Endothelial cell of umbilical vein (primary cell): Measurements from ENCODE around the gene CD300LB. TPM values are rescaled to one million over a fixed set of nuclear protein-coding genes. Genes with fewer than 3 reads are reported as not detected.
"Not testable (repeated sequence)": the region's sequence is repeated elsewhere in the genome, so short reads cannot be mapped to it uniquely, and the experiment has no call there.

Experiments
- BruUV-seq: library from RNA; stranded (reverse); fragments of 400-500 nt; replicated peaks from 2 replicates; lab custom pipeline; 2021; lab: Mats Ljungman, UMichigan
- CTCF ChIA-PET: fragments of 300-600, 350-600 bp; sonication (Branson Sonifier 250); formaldehyde crosslinking; loops from one replicate; lab custom pipeline; 2021; ENCODE audit warnings: antibody characterized with exemption, inconsistent platforms; lab: Charles Lee
- POLR2A ChIA-PET: fragments of 300-600, 350-600 bp; sonication (Branson Sonifier 250); formaldehyde crosslinking; loops from one replicate; lab custom pipeline; 2021; ENCODE audit warnings: antibody characterized with exemption, inconsistent platforms; lab: Charles Lee
- DNase-seq: peaks from one replicate; pipeline ENCODE4 v3.0.0-alpha.2; 2011; ENCODE audit warnings: low read depth, low spot score
- FAIRE-seq: peaks from 2 replicates; lab custom pipeline; 2011; peaks lifted over from hg19 to GRCh38; lab: Jason Lieb, UNC
- H2AFZ ChIP-seq: 2 replicates; pipeline ENCODE4 v1.6.0; 2012; ENCODE audit warnings: low read depth, low read length, control low read depth, inconsistent platforms
- H3K27ac ChIP-seq: 2 replicates; pipeline ENCODE4 v1.5.1; 2011; ENCODE audit warnings: low read depth, mild to moderate bottlenecking, control low read depth, low read length, moderate library complexity; ENCODE audit not compliant: insufficient read depth
- H3K27me3 ChIP-seq, 2 experiments: 2 replicates each; pipeline versions ENCODE4 v1.6.0 to v1.6.1; 2011; ENCODE audit warnings: low read length in 2 of 2, mixed read lengths in 1 of 2; ENCODE audit not compliant: control insufficient read depth in 2 of 2, insufficient read depth in 2 of 2
- H3K36me3 ChIP-seq, 2 experiments: 2 replicates in 1 of 2; 3 replicates in 1 of 2; pipeline ENCODE4 v1.5.1; 2011; ENCODE audit warnings: low read length in 2 of 2, mild to moderate bottlenecking in 1 of 2, moderate library complexity in 1 of 2; ENCODE audit not compliant: control insufficient read depth in 2 of 2, insufficient read depth in 2 of 2; ENCODE audit errors: extremely low read depth in 1 of 2
- H3K4me1 ChIP-seq: 3 replicates; pipeline ENCODE4 v1.5.1; 2011; ENCODE audit warnings: mild to moderate bottlenecking, low read length; ENCODE audit not compliant: control insufficient read depth, insufficient read depth; ENCODE audit errors: extremely low read depth
- H3K4me2 ChIP-seq: 2 replicates; pipeline ENCODE4 v1.6.1; 2011; ENCODE audit warnings: low read length, control low read depth, mixed read lengths; ENCODE audit not compliant: insufficient read depth
- H3K4me3 ChIP-seq, 3 experiments: fragments of 200-600 bp in 1 of 3; sonication (generic), shearing (Covaris generic) in 1 of 3; replicated peaks in 1 of 3; 2 replicates each; pipeline ENCODE4 v1.5.1; 2011 to 2016; ENCODE audit warnings: control low read depth in 3 of 3, low read length in 3 of 3, mild to moderate bottlenecking in 2 of 3, inconsistent platforms in 1 of 3, low read depth in 1 of 3, moderate library complexity in 1 of 3; ENCODE audit not compliant: insufficient read depth in 1 of 3
- H3K79me2 ChIP-seq: 2 replicates; pipeline ENCODE4 v1.6.0; 2012; ENCODE audit warnings: low read length, inconsistent platforms; ENCODE audit not compliant: control insufficient read depth, insufficient read depth
- H3K9ac ChIP-seq: replicated peaks from 2 replicates; pipeline ENCODE3; 2011; ENCODE audit warnings: low read length, control low read depth; ENCODE audit not compliant: insufficient read depth; ENCODE audit errors: extremely low read depth
- H3K9me1 ChIP-seq: replicated peaks from 3 replicates; pipeline ENCODE4 v1.6.0; 2011; ENCODE audit warnings: mild to moderate bottlenecking, low read length; ENCODE audit not compliant: control insufficient read depth, insufficient read depth; ENCODE audit errors: extremely low read depth
- H3K9me3 ChIP-seq: replicated peaks from 2 replicates; pipeline ENCODE4 v1.5.1; 2012; ENCODE audit warnings: low read length, inconsistent platforms; ENCODE audit not compliant: control insufficient read depth, insufficient read depth
- H4K20me1 ChIP-seq: replicated peaks from 2 replicates; pipeline ENCODE3; 2011; ENCODE audit warnings: mild to moderate bottlenecking, low read length; ENCODE audit not compliant: control insufficient read depth, insufficient read depth; ENCODE audit errors: extremely low read depth
- EZH2 ChIP-seq: IDR thresholded peaks from 2 replicates; pipeline ENCODE4 v1.6.1; 2012; ENCODE audit warnings: borderline replicate concordance, low read depth, mild to moderate bottlenecking, moderate library complexity, low read length, inconsistent platforms; ENCODE audit not compliant: severe bottlenecking
- FOS ChIP-seq: IDR thresholded peaks from 2 replicates; pipeline ENCODE4 v1.6.1; 2011; ENCODE audit warnings: mild to moderate bottlenecking, low read length, moderate library complexity, borderline replicate concordance; ENCODE audit not compliant: insufficient read depth
- GATA2 ChIP-seq: IDR thresholded peaks from 2 replicates; pipeline ENCODE4 v1.7.0; 2011; ENCODE audit warnings: low read depth, mild to moderate bottlenecking, moderate library complexity, mixed read lengths, low read length; ENCODE audit not compliant: insufficient read length, insufficient read depth
- JUN ChIP-seq: IDR thresholded peaks from 2 replicates; pipeline ENCODE4 v1.6.1; 2011; ENCODE audit warnings: borderline replicate concordance, low read depth; ENCODE audit not compliant: insufficient read length, insufficient read depth
- MYC ChIP-seq: IDR thresholded peaks from one replicate; pipeline ENCODE4 v1.6.1; 2011; ENCODE audit warnings: mild to moderate bottlenecking, low read depth, low read length
- POLR2A ChIP-seq: IDR thresholded peaks from 2 replicates; pipeline ENCODE4 v1.6.1; 2012; ENCODE audit warnings: low read depth, mild to moderate bottlenecking, control low read depth, low read length
- POLR2AphosphoS5 ChIP-seq: IDR thresholded peaks from 2 replicates; pipeline ENCODE4 v1.6.1; 2012; ENCODE audit warnings: low read depth, mild to moderate bottlenecking, control low read depth, low read length, moderate library complexity; ENCODE audit not compliant: insufficient read depth
- dilution Hi-C: fragments of 300-500 bp; cut with MboI; formaldehyde crosslinking; loops from one replicate; pipeline ENCODE4 v1.15.0; 2019; ENCODE audit warnings: low sequenced_read_pairs; ENCODE audit not compliant: extremely low pct_ligation_motif_present
- intact Hi-C: fragments of 100-400 bp; cut with micrococcal nuclease; formaldehyde crosslinking; loops from one replicate; pipeline ENCODE4 v1.10.0; 2022
- polyA plus RNA-seq, 4 experiments: library from polyadenylated mRNA; depleted of rRNA in 3 of 4; stranded (reverse) in 3 of 4; unstranded in 1 of 4; fragments of >200 nt; gene quantifications; 2 replicates each; pipeline versions ENCODE4 v1.2.1 to v1.2.3, GENCODE V29; 2011 to 2012; ENCODE audit warnings: missing spikeins in 1 of 4
- total RNA-seq: library from RNA; stranded (reverse); gene quantifications from 2 replicates; pipeline ENCODE4 v1.2.3, GENCODE V29; 2021
- TF ChIP-seq, protein P1 (sequence below), 2 donors: IDR thresholded peaks; 1 replicate in 1 of 2; 2 replicates in 1 of 2; pipeline ENCODE4 v1.5.1; 2011; ENCODE audit warnings: low read length in 2 of 2, mild to moderate bottlenecking in 2 of 2, moderate library complexity in 2 of 2, control low read depth in 1 of 2, inconsistent platforms in 1 of 2, low read depth in 1 of 2; ENCODE audit not compliant: insufficient read depth in 1 of 2; ENCODE audit errors: extremely low read depth in 1 of 2
- TF ChIP-seq, protein P2 (sequence below): IDR thresholded peaks from 2 replicates; pipeline ENCODE4 v1.6.1; 2011; ENCODE audit not compliant: insufficient read depth, insufficient read length

CD300LB gene
- total and polyA plus RNA-seq, 2 donors (not counting 3 experiments of a cell fraction or from before 2014, with no cell fraction given), result not detected

DNA sequence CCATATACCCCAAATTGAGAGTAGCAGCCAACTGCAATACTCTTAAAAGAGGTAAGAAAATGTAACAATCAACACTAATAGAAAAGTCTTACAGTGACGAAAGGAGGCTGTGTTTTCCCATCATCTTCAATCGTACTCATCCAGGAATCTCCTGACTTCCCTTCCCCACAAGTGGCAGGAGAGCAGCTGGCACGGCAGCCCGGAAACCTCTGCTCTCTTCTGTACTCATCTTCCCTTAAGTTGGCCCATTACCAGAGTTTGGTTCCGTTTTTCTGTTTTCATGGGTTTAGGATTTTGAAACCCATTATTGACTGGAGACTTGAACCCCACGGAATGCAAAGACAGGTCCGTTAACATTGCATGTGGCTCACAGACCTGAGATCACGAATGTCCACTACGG, 47.7 kb upstream of the CD300LB start:
- no TSS peak for BruUV-seq
- Histone ChIP-seq H3K4me1 (no peaks in the 10 kb centered on the region), H3K27ac (no peak overlapping the region), H3K9me1 (no peaks in the 10 kb centered on the region), H3K36me3 (no peaks in the 10 kb centered on the region), H4K20me1 (no peaks in the 10 kb centered on the region), H3K27me3 (no peaks in the 10 kb centered on the region), H3K79me2 (no peaks in the 10 kb centered on the region), H2AFZ (no peak overlapping the region), H3K9ac (no peak overlapping the region), H3K4me2 (no peak overlapping the region), H3K9me3 (peaks cover 2% of the 10 kb centered on the region), H3K4me3 (no peak overlapping the region)
- dilution Hi-C loops, result no loop called here
- no peak for FAIRE-seq
- intact Hi-C loops, result no loop called here
- ChIA-PET CTCF (no interaction called here), POLR2A (no interaction called here)
- TF ChIP-seq POLR2A, result no peak
- DNase-seq, result no peak

DNA sequence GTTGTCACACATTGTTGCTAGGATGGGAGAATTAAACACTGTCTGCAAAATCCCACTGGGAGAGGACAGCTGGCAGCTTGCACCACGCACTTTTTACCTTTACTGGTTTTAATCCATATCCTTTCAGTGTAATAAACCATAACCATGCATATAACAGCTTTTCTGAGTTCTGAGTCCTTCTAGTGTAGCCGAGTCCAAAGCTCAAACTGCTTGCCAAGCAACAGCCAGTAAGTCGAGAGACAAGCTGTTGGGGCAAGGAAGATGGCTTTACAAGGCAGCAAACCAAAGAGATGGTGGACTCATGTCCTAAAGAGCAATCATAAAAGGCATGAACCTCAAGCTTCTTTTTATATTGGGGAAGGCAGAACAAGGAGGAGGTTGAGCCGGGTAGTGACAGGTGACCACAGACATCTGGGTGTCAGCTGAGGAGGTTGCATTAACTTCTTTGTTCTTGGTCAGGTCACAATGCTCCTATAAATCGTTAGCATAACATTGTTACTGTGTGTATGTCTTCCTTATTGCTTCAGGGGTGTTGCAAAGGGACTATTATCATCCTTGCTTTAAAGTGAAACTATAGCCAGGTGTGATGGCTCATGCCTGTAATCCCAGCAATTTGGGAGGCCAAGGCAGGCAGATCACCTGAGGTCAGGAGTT, 43.3 kb upstream of the CD300LB start:
- H4K20me1 ChIP-seq, result no peaks in the 10 kb centered on the region
- H3K36me3 ChIP-seq, result no peaks in the 10 kb centered on the region
- no peak overlapping the region for H3K4me2 ChIP-seq
- no peaks in the 10 kb centered on the region for H3K27me3 ChIP-seq
- no peaks in the 10 kb centered on the region for H3K9me3 ChIP-seq
- dilution Hi-C loops (no loop called here), intact Hi-C loops (no loop called here)
- H2AFZ ChIP-seq, result no peak overlapping the region
- no peaks in the 10 kb centered on the region for H3K79me2 ChIP-seq
- POLR2A ChIA-PET, result no interaction called here
- no peaks in the 10 kb centered on the region for H3K9me1 ChIP-seq
- no peak for TF ChIP-seq JUN
- TF ChIP-seq POLR2A, result no peak
- no peak for TF ChIP-seq POLR2AphosphoS5
- TF ChIP-seq MYC, result no peak
- TF ChIP-seq FOS, result no peak
- TF ChIP-seq, protein P1, sequence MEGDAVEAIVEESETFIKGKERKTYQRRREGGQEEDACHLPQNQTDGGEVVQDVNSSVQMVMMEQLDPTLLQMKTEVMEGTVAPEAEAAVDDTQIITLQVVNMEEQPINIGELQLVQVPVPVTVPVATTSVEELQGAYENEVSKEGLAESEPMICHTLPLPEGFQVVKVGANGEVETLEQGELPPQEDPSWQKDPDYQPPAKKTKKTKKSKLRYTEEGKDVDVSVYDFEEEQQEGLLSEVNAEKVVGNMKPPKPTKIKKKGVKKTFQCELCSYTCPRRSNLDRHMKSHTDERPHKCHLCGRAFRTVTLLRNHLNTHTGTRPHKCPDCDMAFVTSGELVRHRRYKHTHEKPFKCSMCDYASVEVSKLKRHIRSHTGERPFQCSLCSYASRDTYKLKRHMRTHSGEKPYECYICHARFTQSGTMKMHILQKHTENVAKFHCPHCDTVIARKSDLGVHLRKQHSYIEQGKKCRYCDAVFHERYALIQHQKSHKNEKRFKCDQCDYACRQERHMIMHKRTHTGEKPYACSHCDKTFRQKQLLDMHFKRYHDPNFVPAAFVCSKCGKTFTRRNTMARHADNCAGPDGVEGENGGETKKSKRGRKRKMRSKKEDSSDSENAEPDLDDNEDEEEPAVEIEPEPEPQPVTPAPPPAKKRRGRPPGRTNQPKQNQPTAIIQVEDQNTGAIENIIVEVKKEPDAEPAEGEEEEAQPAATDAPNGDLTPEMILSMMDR (IDR thresholded peaks at IDR 0.05; ENCODE audit: extremely low read depth in 1 of 2, insufficient read depth in 1 of 2, low read depth in 1 of 2, low read length in 2 of 2), result no peak
- TF ChIP-seq, protein P2, sequence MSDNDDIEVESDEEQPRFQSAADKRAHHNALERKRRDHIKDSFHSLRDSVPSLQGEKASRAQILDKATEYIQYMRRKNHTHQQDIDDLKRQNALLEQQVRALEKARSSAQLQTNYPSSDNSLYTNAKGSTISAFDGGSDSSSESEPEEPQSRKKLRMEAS, result no peak
- no peak for TF ChIP-seq GATA2
- no peak for TF ChIP-seq EZH2
- no TSS peak for BruUV-seq
- no peak overlapping the region for H3K4me3 ChIP-seq
- CTCF ChIA-PET, result no interaction called here
- no peaks in the 10 kb centered on the region for H3K4me1 ChIP-seq
- H3K9ac ChIP-seq, result no peak overlapping the region
- FAIRE-seq (no peak), DNase-seq (no peak)
- H3K27ac ChIP-seq, result no peak overlapping the region

DNA sequence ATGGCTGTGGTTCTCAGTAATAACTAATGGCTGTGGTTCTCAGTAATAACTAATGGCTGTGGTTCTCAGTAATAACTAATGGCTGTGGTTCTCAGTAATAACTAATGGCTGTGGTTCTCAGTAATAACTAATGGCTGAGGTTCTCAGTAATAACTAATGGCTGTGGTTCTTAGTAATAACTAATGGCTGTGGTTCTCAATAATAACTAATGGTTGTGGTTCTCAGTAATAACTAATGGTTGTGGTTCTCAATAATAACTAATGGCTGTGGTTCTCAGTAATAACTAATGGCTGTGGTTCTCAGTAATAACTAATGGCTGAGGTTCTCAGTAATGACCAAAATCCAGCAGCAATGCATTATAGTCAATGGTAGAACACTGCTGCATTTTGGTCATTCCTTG, 42.4 kb upstream of the CD300LB start:
- H2AFZ ChIP-seq, H3K36me3 ChIP-seq, H3K27me3 ChIP-seq, H3K27ac ChIP-seq, intact Hi-C loops, dilution Hi-C loops, H4K20me1 ChIP-seq, DNase-seq, H3K4me3 ChIP-seq, H3K9ac ChIP-seq, H3K9me1 ChIP-seq, H3K4me2 ChIP-seq, H3K79me2 ChIP-seq, CTCF ChIA-PET, FAIRE-seq, H3K9me3 ChIP-seq, BruUV-seq, POLR2A ChIA-PET, H3K4me1 ChIP-seq: not testable (repeated sequence)
